Esophagus muscularis mucosa (tissue), 4 donors: ENCODE data around the gene RHOT2. TPM values are rescaled to one million over a fixed set of nuclear protein-coding genes. Genes with fewer than 3 reads are reported as not detected.
"Not testable (repeated sequence)": the region's sequence is repeated elsewhere in the genome, so short reads cannot be mapped to it uniquely, and the experiment has no call there.

Experiments
- DNase-seq: peaks from one replicate; pipeline ENCODE4 v3.0.0-alpha.2; 2017; ENCODE audit errors: extremely low spot score
- H3K27ac ChIP-seq, 4 donors: fragments of 200-600 bp; sonication (generic); replicated peaks in 1 of 4; 1 replicate in 3 of 4; 2 replicates in 1 of 4; pipeline ENCODE4 v1.5.1; 2016 to 2019; ENCODE audit warnings: mild to moderate bottlenecking in 1 of 4
- H3K27me3 ChIP-seq, 4 donors: fragments of 200-600 bp; sonication (generic); one replicate each; pipeline versions ENCODE4 v1.5.1 to v1.6.0; 2016 to 2019
- H3K36me3 ChIP-seq, 4 donors: fragments of 200-600 bp; sonication (generic); one replicate each; pipeline ENCODE4 v1.5.1; 2016 to 2019
- H3K4me1 ChIP-seq, 4 donors: fragments of 200-600 bp; sonication (generic); one replicate each; pipeline ENCODE4 v1.5.1; 2016 to 2019
- H3K4me3 ChIP-seq, 4 donors: fragments of 200-600 bp; sonication (generic); 1 replicate in 2 of 4; 2 replicates in 2 of 4; pipeline ENCODE4 v1.5.1; 2016 to 2019; ENCODE audit warnings: mild to moderate bottlenecking in 4 of 4, moderate library complexity in 1 of 4
- H3K9me3 ChIP-seq, 4 donors: fragments of 200-600 bp; sonication (generic); 1 replicate in 3 of 4; 2 replicates in 1 of 4; pipeline ENCODE4 v1.5.1; 2016 to 2019
- EP300 ChIP-seq: sonication (generic); formaldehyde crosslinking; IDR thresholded peaks from one replicate; pipeline ENCODE4 v1.6.1; 2017; ENCODE audit warnings: antibody characterized with exemption
- POLR2A ChIP-seq: fragments of 450-650 bp; IDR thresholded peaks from one replicate; pipeline ENCODE4 v1.6.1; 2017; ENCODE audit warnings: antibody characterized with exemption, moderate library complexity, mild to moderate bottlenecking, low read depth
- POLR2AphosphoS5 ChIP-seq, 2 donors: sonication (generic); formaldehyde crosslinking; IDR thresholded peaks; one replicate each; pipeline ENCODE4 v1.6.1; 2017; ENCODE audit warnings: antibody characterized with exemption in 2 of 2
- WGBS: methylation state at CpG from one replicate; pipeline ENCODE4 v1.1.5; 2018; 5-methylcytosine and 5-hydroxymethylcytosine counted together
- intact Hi-C: fragments of 100-400 bp; cut with DNase I; formaldehyde crosslinking; loops from one replicate; pipeline ENCODE4 v1.15.1; 2023
- total RNA-seq, 4 donors: library from RNA; depleted of rRNA; stranded (reverse); fragments of >200 nt; gene quantifications; one replicate each; pipeline versions ENCODE4 v1.1.0 to v1.2.1, GENCODE V29; 2016
- TF ChIP-seq, protein P1 (sequence below), 3 experiments: fragments of 200-600 bp in 2 of 3; fragments of 450-650 bp in 1 of 3; sonication (generic) in 2 of 3; IDR thresholded peaks; one replicate each; pipeline ENCODE4 v1.5.1; 2017 to 2019; ENCODE audit warnings: antibody characterized with exemption in 3 of 3, mild to moderate bottlenecking in 2 of 3, moderate library complexity in 1 of 3

RHOT2 gene
- total RNA-seq, 4 donors from 2014 or later, result 34.5 to 67.5 (median 58.6) TPM

GRCh38 chr16:686459-687260 lies 18.7 kb downstream of the RHOT2 start:
- Histone ChIP-seq H3K4me1 (peaks cover 54 to 89% (median 69%) of the 10 kb centered on the region in 4 donors), H3K27ac (no peak overlapping the region), H3K27me3 (no peaks in the 10 kb centered on the region), H3K4me3 (no peak overlapping the region), H3K9me3 (no peaks in the 10 kb centered on the region), H3K36me3 (peaks cover 20 to 47% (median 35%) of the 10 kb centered on the region in 4 donors)
- WGBS, result 95% methylated on average over 25 of the region's 51 CpGs
- TF ChIP-seq POLR2A, result no peak
- no peak for TF ChIP-seq EP300
- TF ChIP-seq, protein P1, sequence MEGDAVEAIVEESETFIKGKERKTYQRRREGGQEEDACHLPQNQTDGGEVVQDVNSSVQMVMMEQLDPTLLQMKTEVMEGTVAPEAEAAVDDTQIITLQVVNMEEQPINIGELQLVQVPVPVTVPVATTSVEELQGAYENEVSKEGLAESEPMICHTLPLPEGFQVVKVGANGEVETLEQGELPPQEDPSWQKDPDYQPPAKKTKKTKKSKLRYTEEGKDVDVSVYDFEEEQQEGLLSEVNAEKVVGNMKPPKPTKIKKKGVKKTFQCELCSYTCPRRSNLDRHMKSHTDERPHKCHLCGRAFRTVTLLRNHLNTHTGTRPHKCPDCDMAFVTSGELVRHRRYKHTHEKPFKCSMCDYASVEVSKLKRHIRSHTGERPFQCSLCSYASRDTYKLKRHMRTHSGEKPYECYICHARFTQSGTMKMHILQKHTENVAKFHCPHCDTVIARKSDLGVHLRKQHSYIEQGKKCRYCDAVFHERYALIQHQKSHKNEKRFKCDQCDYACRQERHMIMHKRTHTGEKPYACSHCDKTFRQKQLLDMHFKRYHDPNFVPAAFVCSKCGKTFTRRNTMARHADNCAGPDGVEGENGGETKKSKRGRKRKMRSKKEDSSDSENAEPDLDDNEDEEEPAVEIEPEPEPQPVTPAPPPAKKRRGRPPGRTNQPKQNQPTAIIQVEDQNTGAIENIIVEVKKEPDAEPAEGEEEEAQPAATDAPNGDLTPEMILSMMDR (IDR thresholded peaks at IDR 0.05), result no peak
- no peak for TF ChIP-seq POLR2AphosphoS5 (IDR thresholded peaks at IDR 0.05)
- no peak for DNase-seq
- intact Hi-C loops, result no loop called here

DNA sequence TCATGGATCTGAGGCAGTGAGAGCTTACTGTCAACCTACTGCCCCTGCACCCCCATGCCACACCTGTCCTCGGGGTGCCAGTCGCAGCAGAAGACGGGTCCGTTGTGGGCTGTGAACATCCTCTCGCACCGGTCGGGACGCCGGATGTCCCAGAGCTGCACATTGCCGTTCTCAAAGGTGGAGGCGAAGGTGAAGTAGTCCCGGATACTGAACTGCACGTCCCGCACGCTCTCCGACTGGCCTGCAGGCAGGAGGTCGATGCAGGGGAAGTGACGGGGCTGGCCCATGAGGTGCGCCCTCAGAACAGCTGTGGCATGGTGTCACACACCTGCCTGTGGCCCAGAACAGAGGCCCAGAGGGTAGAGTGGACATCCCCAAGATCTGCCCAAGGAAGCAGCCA lies 19.6 kb downstream of the RHOT2 start:
- 88% methylated on average over 17 of the region's 19 CpGs for WGBS
- intact Hi-C loops, result no loop called here
- no peak overlapping the region for H3K27ac ChIP-seq
- H3K36me3 ChIP-seq, result peaks cover 12 to 39% (median 27%) of the 10 kb centered on the region in 4 donors
- no peaks in the 10 kb centered on the region for H3K9me3 ChIP-seq
- peaks cover 0 to 4% (median 0%) of the 10 kb centered on the region in 4 donors for H3K27me3 ChIP-seq
- TF ChIP-seq POLR2AphosphoS5 (IDR thresholded peaks at IDR 0.05) (no peak), POLR2A (no peak), EP300 (no peak)
- TF ChIP-seq, protein P1 (IDR thresholded peaks at IDR 0.05), result no peak
- no peak overlapping the region for H3K4me3 ChIP-seq
- peaks cover 46 to 81% (median 60%) of the 10 kb centered on the region in 4 donors for H3K4me1 ChIP-seq
- DNase-seq, result no peak

DNA sequence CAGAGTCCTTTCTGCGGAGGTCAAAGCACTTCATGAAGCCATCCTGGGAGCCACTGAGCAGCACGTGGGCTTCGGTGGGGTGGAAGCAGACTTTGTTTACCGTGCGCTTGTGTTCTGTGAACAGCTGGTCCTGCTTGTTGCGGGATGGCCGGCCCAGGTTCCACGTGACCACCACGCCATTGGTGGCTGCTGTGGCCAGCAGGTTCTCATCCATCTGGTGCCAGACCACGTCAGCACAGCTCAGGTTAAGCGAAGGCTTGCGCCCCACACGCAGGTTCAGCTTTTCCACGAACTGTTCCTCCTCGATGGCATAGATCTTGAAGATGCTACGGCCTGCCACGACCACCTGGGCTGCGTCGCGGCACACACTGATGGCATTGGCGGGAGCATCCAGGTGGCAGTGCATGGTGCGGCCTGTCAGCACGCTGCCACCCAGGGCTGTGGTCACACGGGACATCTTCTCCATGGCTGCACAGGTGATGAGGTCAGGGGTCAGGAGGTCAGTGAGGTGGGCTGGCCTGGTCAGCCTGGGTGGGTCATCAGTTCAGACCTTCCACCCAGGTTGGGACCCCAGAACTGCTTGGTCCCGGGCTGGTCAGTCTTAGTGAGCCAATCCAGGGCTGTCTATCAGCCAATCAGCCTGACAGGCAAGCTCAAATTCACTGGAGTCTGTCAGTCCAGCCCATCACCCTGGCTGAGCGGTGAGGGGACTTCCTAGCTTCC lies 21.4 kb downstream of the RHOT2 start:
- Histone ChIP-seq H3K4me3 (peak overlapping the region; percentile 72 to 97 (median 92)), H3K27me3 (peaks cover 9 to 23% (median 17%) of the 10 kb centered on the region in 4 donors), H3K36me3 (peaks cover 6 to 29% (median 18%) of the 10 kb centered on the region in 4 donors), H3K27ac (peak overlapping the region; percentile 82 to 93 (median 84)), H3K4me1 (peaks cover 38 to 76% (median 55%) of the 10 kb centered on the region in 4 donors), H3K9me3 (no peaks in the 10 kb centered on the region)
- DNase-seq, result no peak
- TF ChIP-seq POLR2A (no peak), POLR2AphosphoS5 (IDR thresholded peaks at IDR 0.05) (no peak), EP300 (no peak)
- TF ChIP-seq, protein P1 (IDR thresholded peaks at IDR 0.05), result no peak
- intact Hi-C loops, result no loop called here
- WGBS, result 81% methylated on average over 10 of the region's 26 CpGs

DNA sequence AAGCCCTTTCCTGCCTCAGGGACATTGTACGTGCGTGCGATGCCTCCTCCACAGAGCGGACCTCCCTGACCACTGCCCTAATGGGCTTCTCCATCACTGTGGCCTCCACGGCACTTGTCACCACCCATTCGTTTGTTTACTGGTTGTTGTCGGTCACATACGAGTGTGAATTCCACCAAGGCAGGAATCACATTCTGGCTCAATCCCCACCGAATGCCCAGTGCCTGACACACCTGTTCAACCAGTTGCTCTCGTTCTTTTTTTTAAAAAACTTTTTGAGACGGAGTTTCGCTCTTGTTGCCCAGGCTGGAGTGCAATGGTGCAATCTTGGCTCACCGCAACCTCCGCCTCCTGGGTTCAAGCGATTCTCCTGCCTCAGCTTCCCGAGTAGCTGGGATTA lies 23.3 kb downstream of the RHOT2 start:
- H3K27ac ChIP-seq, intact Hi-C loops, H3K9me3 ChIP-seq, DNase-seq, H3K4me3 ChIP-seq: not testable (repeated sequence)
- H3K27me3 ChIP-seq, result peaks cover 9 to 42% (median 33%) of the 10 kb centered on the region in 4 donors
- H3K36me3 ChIP-seq, result peaks cover 6 to 18% (median 15%) of the 10 kb centered on the region in 4 donors
- H3K4me1 ChIP-seq, result peaks cover 34 to 76% (median 51%) of the 10 kb centered on the region in 4 donors
- WGBS, result 87% methylated on average over 16 of the region's 16 CpGs
